Left hindlimb (tissue), 1 donor: ENCODE measurements around the gene ABCC4.
"Not testable (repeated sequence)": the region's sequence is repeated elsewhere in the genome, so short reads cannot be mapped to it uniquely, and the experiment has no call there.

Experiments used
- DNase-seq: peaks from one replicate; pipeline ENCODE4 v3.0.0-alpha.2; 2018

Gene ABCC4

GRCh38 chr13:95296326-95296925 is 4.8 kb downstream of the ABCC4 start:
- no peak for DNase-seq

- no peak for DNase-seq
Observed at GRCh38 chr13:95295026-95295425, 6.2 kb downstream of the ABCC4 start.

- DNase-seq: no peak
Observed at GRCh38 chr13:95292622-95293021, 8.6 kb downstream of the ABCC4 start.

- DNase-seq: not testable (repeated sequence)
Observed at GRCh38 chr13:95289901-95290300, 11.3 kb downstream of the ABCC4 start.

- no peak for DNase-seq
Observed at GRCh38 chr13:95289020-95289444, 12.2 kb downstream of the ABCC4 start.

- no peak for DNase-seq
Observed at GRCh38 chr13:95284436-95284835, 16.8 kb downstream of the ABCC4 start.

GRCh38 chr13:95279016-95279415 is 22.2 kb downstream of the ABCC4 start:
- DNase-seq: no peak

- no peak for DNase-seq
Observed at GRCh38 chr13:95276037-95276505, 25.2 kb downstream of the ABCC4 start.

- no peak for DNase-seq
Observed at GRCh38 chr13:95275322-95276036, 25.8 kb downstream of the ABCC4 start.

- not testable (repeated sequence) for DNase-seq
Observed at GRCh38 chr13:95273592-95274132, 27.6 kb downstream of the ABCC4 start.

GRCh38 chr13:95272076-95272475 is 29.2 kb downstream of the ABCC4 start:
- DNase-seq: not testable (repeated sequence)

- DNase-seq: no peak
Observed at GRCh38 chr13:95269756-95270155, 31.5 kb downstream of the ABCC4 start.

GRCh38 chr13:95268343-95269065 is 32.7 kb downstream of the ABCC4 start:
- not testable (repeated sequence) for DNase-seq

- no peak for DNase-seq
Observed at GRCh38 chr13:95267662-95268342, 33.4 kb downstream of the ABCC4 start.

GRCh38 chr13:95264225-95264624 is 37.0 kb downstream of the ABCC4 start:
- no peak for DNase-seq

GRCh38 chr13:95262837-95263384 is 38.3 kb downstream of the ABCC4 start:
- no peak for DNase-seq

GRCh38 chr13:95261956-95262355 is 39.3 kb downstream of the ABCC4 start:
- DNase-seq: no peak

- DNase-seq: no peak
Observed at GRCh38 chr13:95260031-95260525, 41.2 kb downstream of the ABCC4 start.

- no peak for DNase-seq
Observed at GRCh38 chr13:95258619-95259194, 42.5 kb downstream of the ABCC4 start.

- DNase-seq: no peak
Observed at GRCh38 chr13:95258098-95258497, 43.2 kb downstream of the ABCC4 start.

- DNase-seq: no peak
Observed at GRCh38 chr13:95256091-95256490, 45.2 kb downstream of the ABCC4 start.
